Fibroblast of skin of left biceps (primary cell): ENCODE data around the gene TIPARP.
A peak's percentile ranks its signal among the peaks of the same experiment; 100 is the strongest.
"Not testable (repeated sequence)": the region's sequence is repeated elsewhere in the genome, so short reads cannot be mapped to it uniquely, and the experiment has no call there.

Experiments
- DNase-seq, 2 experiments: peaks; one replicate each; pipeline ENCODE4 v3.0.0-alpha.2; 2013; ENCODE audit warnings: low read depth in 2 of 2

TIPARP gene

DNA sequence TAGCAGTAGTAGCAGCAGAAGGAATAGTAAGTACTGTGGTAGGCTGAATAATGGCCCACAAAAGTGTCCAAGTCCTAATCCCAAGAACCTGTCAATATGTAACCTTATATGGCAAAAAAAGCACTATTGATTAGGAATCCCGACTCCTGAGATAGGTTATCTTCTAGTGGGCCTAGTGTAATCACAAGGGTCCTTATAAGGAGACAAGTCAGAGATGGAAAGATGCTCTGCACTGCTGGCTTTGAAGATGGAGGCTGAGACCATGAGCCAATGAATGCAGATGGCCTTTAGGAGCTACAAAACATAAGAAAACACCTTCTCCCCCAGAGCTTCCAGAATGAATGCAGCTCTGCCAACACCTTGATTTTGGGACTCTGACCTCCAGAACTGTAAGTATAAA is 36.0 kb downstream of the TIPARP start:
- DNase-seq, result no peak

DNA sequence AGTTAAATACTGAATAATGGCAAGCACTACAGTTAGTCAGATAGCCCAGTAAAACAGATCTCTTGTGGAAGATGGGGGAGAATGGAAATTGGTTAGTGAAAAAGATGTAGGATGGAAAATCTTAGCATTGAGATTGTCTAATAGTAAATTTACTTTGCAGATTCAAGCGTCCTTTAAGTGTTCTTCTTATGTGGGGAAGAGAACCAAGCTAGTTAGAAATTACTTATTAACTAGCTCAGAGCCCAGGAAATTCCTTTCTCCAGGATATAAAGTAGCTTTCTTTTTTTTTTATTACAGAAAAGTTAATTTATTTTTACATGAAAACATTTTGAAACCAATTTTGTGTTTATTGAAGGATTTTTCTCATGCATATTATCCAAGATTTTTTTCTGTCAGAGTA is 36.7 kb downstream of the TIPARP start:
- DNase-seq, result no peak

DNA sequence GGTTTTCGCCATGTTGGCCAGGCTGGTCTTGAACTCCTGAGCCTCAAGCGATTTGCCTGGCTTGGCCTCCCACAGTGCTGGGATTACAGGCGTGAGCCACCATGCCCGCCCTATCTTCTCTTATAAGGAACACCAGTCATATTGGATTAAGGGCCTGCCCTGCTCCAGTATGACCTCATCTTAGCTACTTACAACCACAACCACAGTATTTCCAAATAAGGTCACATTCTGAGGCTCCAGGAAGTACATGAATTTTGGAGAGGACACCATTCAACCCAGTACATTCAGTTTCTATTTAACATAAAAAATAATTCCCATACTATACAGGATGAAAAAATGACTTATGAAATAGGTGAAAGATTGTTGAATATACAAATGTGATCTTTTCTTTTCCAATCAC is 37.6 kb downstream of the TIPARP start:
- DNase-seq, result not testable (repeated sequence)

DNA sequence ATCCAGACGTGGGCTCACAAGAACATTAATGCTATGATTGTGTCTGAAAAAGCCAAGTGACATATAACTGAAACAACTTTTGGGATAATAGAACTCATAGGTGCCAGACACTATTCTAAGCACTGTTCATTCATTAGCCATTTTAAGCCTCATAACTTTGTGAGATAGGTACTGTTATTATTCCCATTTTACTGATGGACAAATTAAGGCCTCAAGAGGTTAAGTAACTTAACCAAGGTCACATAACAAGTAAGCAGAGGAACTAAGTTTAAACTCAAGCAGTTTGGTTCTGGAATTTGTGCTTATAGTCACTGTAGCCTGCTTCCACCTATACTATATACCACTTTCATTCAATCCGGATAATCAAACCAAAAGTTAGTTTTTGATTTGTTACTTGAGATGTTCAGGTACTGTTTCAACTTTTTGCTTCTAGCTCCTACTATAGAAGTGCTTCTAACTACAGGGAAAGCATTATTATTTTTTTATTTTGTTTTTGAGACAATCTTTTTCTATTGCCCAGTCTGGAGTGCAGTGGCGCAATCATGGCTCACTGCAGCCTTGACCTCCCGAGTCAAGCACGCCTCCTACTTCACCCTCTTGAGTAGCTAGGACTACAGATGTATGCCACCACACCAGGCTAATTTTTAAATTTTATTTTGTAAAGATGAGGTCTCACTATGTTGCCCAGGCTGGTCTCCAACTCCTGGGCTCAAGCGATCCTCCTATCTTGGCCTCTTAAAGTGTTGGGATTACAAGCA is 41.9 kb downstream of the TIPARP start:
- DNase-seq, result no peak

DNA sequence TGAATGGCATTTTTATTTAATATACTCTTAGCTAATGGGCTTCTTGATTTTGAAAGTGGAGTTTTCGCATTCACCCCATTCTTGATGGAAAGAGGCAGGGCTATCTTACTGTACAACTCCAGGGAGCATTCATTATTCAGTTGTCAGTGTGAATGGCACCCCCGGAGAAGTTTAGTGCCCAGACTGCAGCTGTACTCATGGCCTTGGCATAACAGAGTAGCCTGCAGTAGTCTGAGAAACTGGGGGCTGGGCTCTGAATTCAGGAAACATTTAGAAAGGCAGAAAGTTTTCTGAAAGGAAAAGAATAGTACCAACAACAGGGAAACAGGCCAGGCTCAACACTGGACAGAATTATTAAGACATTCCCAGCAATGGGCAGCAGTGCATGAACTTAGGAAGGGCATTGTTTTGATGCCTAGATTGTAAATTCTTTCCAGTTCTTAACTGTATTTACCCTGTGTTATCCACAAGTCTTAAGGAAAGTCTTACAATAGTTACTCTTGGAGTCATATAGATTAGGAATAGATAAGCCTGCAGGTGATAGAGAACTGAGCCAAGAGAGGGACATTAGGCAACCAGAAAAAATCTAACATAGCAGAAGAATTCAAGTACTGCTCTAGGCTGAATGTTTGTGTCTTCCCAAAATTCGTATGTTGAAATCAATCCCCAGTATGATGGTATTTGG is 44.4 kb downstream of the TIPARP start:
- no peak for DNase-seq

DNA sequence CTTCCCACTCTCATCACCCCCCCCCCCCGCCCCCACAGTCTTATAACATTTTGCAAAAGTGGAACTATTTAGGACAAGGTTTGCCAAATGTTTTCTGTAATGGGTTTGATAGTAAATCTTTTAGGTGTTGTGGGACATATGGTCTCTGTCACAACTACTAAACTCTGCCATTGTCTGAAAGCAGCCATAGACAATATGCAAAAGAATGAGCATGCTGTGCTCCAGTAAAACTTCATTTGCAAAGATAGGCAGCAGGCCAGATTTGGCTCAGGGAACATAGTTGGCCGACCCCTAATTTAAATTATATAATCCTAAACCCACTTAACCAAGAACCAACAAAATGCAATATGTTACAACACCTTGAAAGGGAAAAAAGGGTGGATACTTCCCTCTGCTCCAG is 46.4 kb downstream of the TIPARP start:
- no peak for DNase-seq

DNA sequence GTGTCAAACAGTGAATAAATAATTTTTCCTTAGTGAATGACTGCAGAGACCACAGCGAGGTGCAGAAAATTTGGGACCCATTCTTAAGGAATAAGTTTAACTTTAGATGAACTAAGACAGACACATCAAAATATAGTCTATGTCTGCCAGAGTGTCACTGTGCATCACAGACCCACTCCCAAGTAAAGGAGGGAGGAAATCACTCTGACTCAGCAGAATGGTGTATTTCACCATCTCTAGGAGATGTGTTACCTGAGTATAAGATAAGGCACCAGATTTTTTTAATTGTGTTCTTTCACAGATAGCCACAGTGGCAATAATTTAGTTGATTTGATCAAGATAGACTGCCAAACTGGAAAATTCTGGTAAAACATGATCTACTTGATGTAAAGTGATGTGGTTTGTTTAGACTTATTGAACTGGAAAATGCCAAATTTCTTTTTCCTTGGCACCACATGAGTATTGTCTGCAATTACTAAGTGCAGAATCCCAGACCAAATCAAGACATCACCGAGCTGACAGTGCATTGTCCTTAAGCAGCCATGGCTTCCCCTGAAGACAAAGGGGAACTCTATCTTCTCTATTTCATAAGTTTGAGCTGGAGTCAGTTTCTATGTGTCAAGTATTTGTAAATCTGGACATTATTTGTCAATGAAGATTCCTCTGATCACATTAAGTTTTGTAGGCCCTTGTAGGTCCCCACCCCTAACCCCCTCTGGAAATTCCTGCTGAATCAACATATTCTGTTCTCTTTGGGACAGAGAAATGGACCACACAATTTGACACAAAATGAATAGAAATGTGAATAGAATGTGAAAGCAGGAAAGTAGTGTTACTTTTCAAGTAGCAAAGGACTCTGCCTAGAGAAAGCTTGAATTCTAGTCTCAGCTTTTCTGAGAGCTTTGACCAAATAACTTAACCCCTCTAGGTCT is 47.6 kb downstream of the TIPARP start:
- no peak for DNase-seq

DNA sequence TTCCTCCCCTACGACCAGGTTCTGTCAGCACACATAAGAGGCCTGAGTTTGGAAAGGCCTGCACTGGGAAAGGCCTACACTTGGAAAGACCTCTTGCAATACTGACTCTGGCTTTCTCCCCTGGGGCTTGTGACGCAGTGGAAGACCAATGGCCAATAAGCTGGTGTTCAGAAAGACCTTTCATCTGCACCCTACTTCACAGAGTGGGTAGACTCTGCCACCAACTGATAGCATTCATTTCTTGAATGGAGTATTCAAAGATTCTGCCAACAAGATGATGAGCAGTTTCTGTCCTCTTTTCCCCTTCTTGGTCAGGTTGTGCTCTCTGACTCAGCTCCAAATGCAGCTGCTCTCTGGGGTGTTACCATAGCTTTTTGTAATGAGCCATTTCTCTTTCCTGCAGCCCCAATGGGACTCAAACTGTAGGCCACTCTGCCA is 48.8 kb downstream of the TIPARP start:
- DNase-seq, result no peak

DNA sequence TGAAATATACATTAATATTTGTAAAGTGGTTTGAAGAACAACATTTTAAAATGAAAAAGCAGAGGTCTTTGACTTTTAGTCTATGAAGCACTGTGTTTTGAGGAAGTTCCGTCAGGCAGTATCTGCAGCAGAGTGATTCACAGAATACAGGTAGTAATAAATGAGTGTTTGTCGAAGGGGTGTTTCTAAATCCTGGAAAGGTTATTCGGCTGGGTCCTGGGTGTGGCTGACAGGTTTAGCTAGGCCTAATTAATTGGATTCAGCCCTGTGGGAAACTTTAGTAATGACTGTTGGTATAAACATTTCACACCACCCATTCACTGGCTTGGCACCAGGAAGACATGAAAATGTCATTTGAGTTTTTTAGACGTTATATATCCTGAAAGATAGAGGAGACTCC is 51.3 kb downstream of the TIPARP start:
- DNase-seq, result no peak

DNA sequence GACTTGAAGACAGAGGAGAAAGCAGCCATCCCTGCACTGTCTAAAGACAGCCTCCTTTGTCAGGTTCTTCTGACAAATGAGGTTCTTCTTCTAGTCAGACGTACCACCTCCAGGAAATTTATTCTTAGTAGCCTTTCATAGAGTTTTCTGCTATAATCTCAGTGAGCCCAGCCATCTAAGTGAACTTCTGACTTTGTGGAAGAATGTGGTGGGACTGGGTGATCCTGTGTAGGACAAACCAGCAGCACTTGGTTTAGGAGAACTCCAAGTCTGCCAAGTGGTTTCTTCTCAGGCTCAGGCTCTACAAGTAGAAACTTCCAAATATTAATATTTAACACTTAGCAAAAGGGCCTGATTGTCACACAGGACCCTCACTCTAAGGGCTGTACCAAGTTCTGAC is 52.1 kb downstream of the TIPARP start:
- DNase-seq, result no peak

DNA sequence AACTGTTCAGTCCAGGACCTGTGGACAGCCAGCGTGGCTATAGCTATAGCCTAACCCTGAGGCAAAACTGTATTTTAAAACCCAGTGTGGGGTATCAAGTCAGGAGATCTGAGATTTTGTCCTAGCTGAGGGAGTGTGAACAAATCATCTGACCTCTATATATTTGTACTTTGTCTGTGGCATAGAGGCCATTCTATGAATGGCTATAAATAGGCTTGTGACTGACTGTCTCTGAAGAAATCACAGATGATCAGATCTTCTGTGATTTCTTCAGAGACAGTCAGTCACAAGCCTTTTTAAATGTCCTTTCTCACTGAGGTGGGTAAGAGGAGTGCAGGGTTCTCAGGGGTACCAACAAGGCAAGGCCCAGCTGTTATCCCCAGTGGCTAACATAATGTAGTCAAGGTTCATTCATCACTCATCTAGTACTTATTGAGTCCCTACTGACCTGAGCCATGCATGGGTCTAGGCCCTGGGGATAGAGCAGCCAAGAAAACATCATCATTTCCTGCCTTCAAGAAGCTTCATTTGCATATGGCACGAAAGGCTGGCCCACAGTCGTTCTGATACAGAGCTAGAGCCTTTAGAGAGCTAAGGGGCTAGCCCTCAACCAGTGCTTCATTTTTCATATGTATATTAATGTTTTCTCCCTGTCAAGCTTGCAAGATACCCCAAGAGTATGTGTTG is 53.3 kb downstream of the TIPARP start:
- no peak for DNase-seq

DNA sequence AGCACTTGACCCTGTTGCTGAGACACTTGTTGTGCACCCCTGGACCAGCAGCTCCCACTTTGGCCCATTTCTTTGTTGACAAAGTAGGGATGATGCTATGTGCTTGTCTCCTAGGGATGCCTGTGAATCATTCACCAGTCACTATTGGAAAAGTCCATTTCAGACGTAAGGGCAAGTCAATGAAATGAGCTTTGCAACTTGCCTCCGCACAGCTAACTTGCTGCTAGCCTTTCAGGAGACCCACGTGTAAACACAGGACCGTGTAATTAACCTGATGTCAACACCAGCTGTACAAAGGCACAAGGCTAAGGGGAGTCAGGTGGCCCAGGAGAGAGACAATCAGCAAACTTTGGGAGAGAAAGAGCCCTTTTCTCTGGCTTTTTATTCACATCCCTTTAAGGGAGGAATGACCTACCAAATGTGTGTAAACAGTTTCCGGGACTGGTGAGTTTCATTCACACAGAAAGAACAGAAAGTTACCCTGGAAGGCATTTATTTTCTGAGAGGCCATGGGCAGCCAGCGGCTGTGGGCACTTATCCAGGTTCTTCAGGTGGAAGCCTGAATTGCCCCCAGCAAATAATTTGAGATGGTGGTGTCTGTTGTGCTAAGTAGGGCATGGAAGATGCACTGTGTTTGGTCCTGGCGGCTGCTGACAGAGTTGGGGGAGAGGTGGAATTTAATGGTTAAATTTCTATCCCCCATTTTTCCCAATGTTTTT is 54.0 kb downstream of the TIPARP start:
- DNase-seq, result no peak

DNA sequence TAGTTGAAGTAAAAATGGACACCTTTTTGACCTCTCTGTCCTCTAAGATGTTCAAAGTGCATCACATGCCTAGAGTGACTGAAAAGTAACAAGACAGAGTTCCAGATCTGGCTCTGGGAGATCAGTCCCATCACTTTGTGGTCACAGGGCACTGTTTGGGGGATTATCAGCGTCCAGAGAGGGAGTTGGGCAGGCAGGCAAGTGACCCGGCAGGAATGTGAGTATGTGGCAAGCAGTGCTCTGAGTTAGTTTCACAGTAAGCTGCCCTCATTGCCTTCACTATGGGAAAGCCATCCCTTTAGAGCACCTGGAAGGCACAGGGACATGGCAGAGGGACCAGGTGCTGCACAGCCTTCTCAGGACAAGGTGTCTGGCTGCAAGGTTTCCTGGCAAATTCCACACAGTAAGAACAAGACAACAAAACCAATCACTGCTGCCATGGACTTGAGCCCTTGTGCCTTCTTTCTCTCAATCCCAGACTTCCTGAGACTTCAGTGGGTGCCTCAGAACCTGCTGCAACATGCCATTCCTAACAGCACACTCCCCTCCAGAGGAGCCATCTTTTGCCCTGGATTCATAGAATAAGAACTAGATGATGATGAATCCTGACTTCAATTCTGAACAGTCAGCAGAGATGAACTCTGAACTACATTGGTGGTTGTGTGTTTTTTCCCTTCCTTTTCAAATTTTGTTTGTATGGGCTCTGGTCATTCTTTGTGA is 55.2 kb downstream of the TIPARP start:
- no peak for DNase-seq

DNA sequence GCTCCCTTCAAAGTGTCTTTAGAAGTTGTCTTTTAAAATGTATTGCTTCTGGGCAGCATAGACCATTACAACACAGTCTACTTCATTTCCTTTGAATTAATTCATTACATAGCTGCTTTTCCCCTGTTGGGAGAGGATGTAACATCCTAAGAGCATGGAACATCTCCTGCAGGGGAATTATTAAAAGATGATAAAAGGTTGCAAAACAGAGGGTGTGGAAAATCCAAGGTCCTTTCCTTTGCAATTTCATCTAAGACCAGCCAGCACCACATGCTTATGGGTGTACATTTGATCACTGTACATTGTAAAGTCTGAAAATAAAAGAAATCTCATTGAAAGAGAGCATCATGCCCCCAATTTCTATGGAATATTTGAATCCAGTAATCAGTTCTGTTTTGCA is 57.4 kb downstream of the TIPARP start:
- no peak for DNase-seq

DNA sequence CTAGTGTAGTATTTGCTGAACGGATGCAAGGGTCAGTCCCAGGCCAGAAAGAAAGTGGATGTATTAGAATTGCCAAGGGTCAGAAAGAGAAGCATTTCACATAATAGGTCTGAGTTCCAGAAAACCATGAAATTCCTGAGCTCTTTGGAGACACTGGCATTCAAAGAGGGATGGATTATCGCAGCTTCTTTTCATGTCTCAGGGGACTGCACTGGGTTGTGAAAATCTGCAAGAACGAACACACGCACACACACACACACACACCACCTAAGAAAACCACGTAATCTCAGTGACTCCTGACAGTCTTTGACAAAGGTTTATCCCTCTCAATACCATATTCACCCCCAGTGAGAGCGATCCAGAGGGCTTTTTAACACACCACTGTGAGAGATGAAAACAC is 57.9 kb downstream of the TIPARP start:
- no peak for DNase-seq

DNA sequence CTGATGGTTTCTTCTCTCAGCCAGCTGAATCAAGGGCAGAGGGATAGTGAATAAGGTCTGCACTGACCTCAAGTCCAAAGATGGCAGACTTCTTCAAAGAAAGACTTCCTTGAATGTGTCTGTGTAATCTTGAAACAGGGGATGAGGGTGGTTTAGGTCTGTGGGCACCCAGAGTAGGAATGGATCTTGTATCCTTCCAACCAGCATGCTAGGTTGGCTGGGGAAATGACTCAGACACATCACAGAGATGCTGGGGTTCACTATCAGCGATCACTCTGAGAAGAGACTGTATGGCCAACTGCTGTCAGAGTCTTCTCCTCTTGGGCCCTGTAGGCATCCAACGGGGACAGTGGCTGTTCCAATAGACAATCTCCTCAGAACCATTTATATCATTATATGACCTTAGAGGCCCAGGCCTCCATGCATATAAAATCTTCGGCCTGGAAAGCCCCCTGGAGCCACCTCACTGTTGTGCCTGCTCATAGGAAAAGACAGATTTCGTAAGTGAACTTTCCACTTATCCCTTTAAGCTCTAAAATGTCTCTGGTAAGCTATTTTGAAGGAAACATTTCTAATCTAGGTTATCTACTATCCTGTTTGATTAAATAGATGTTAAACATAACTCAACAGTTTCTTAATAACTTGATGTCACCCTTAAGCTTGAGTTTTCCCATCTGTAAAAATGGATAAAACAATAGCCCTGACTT is 58.5 kb downstream of the TIPARP start:
- DNase-seq, result no peak

DNA sequence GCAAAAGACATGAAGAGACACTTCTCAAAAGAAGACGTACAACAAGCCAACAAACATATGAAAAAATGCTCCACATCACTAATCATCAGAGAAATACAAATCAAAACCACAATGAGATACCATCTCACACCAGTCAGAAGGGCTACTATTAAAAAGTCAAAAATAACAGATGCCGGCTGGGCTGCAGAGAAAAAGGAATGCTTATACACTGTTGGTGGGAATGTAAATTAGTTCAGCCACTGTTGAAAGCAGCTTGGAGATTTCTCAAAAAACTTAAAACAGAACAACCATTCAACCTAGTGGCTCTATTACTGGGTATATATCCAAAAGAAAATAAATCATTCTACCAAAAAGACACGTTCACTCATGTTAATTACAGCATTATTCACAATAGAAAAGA is 60.3 kb downstream of the TIPARP start:
- peak in 1 of 2 experiments; percentile 37 for DNase-seq

DNA sequence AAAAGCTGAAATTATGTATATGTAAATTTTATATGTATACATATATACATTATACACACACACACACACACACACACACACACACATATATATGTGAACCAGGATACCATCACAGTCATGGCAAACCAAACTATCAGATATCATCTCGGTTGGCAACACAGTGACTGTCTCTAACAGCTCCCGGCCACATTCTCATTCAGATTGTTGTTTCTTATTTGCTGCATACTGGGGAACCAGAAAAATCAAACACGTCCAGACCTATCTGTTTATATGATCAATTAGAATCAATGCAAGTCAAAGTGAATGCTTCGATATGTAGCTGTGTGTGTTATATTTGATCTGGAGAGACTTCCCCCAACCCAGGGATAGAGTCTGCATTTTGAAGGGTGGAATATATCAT is 61.1 kb downstream of the TIPARP start:
- DNase-seq, result no peak

DNA sequence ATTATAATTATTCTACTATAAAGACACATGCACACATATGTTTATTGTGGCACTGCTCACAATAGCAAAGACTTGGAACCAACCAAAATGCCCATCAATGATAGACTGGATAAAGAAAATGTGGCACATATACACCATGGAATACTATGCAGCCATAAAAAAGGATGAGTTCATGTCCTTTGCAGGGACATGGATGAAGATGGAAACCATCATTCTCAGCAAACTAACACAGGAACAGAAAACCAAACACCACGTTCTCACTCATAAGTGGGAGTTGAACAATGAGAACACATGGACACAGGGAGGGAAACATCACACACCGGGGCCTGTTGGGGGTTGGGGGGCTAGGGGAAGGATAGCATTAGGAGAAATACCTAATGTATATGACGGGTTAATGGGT is 62.7 kb downstream of the TIPARP start:
- DNase-seq, result not testable (repeated sequence)

DNA sequence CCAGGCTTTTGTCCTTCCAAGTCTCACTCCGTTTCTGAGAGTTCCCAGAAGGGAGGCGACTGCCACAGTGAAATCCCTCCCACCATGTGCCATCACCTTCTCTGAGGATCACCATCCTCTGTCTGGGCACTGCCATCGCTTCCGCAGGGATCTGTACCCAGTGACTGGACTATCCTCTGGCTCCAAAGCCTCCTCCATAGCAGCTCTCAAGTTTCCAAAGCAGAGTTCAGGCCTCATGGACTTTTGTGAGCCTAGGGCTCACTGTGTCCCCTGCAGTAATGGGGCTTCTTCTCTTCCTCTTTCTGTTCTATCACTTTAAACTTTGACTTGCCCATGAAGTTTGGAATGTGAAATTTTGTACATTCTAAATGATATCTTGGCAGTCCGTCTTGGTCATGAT is 63.9 kb downstream of the TIPARP start:
- no peak for DNase-seq
